Activated CD4-positive, alpha-beta T cell treated with anti-CD3 and anti-CD28 coated beads, Interleukin-2, amount 50 U/mL, for 48 hours (primary cell): ENCODE results near the gene MRPL51.
"Not testable (repeated sequence)": the region's sequence is repeated elsewhere in the genome, so short reads cannot be mapped to it uniquely, and the experiment has no call there.

ENCODE experiments used
- DNase-seq, 2 experiments: peaks; one replicate each; pipeline ENCODE4 v3.0.0-alpha.2; 2020

The MRPL51 gene

DNA sequence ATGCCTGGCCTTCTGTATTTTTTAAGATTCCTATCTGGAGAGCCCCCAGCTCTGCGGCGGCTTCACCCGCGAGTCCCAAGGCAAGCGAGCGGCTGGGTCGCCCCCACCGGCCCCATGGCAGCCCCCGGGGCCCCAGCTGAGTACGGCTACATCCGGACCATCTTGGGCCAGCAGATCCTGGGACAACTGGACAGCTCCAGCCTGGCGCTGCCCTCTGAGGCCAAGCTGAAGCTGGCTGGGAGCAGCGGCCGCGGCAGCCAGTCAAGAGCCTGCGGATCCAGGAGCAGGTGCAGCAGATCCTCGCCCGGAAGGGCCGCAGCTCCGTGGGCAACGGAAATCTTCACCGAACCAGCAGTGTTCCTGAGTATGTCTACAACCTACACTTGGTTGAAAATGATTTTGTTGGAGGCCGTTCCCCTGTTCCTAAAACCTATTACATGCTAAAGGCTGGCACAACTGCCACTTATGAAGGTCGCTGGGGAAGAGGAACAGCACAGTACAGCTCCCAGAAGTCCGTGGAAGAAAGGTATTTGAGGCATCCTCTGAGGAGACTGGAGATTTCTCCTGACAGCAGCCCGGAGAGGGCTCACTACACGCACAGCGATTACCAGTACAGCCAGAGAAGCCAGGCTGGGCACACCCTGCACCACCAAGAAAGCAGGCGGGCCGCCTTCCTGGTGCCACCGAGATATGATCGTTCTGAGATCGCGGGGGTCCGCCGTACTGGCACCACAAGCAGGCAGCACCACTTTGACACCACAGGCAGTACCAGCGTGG lies 15.3 kb downstream of the MRPL51 start:
- DNase-seq = not testable (repeated sequence)

DNA sequence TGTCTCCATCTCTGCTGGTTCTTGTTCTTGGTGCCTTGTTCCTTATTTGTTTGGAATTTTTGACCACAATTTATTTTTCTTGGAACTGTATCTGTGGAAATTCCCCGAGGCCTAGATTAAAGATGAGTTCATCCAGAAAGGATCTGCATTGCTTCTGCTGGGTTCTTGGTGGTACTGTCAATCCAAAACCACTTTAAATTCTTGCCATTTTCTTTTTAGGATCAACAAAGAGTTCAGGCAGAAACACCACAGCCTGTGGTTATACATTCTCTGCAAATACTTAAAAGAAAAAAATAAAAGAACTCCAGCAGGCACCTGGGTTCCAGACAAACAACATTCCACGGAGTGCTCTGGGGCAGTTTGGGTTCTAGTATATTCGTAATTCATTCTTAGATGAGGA lies 16.6 kb downstream of the MRPL51 start:
- no peak for DNase-seq

DNA sequence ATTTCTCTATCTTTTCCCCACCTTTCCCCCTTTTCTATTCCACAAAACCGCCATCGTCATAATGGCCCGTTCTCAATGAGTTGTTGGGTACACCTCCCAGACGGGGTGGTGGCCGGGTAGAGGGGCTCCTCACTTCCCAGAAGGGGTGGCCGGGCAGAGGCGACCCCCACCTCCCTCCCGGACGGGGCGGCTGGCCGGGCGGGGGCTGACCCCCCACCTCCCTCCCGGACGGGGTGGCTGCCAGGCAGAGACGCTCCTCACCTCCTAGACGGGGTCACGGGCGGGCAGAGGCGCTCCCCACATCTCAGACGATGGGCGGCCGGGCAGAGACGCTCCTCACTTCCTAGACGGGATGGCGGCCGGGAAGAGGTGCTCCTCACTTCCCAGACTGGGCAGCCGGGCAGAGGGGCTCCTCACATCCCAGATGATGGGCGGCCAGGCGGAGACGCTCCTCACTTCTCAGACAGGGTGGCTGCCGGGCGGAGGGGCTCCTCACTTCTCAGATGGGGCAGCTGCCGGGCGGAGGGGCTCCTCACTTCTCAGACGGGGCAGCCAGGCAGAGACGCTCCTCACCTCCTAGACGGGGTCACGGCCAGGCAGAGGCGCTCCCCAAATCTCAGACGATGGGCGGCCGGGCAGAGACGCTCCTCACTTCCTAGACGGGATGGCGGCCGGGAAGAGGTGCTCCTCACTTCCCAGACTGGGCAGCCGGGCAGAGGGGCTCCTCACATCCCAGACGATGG lies 17.7 kb downstream of the MRPL51 start:
- DNase-seq = not testable (repeated sequence)

DNA sequence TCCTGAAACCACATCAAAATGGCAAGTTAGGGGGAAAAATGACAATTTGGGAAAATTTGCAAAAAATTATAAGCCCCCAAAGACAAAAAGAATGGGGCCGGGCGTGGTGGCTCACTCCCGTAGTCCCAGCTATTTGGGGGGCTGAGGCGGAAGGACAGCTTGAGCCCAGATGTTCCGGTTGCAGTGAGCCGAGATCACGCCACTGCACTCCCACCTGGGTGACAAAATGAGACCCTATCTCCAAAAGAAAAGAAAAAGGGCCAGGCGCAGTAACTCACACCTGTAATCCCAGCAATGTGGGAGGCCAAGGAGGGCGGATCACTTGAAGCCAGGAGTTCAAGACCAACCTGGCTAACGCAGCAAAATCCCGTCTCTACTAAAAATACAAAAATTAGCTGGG lies 20.6 kb downstream of the MRPL51 start:
- no peak for DNase-seq

DNA sequence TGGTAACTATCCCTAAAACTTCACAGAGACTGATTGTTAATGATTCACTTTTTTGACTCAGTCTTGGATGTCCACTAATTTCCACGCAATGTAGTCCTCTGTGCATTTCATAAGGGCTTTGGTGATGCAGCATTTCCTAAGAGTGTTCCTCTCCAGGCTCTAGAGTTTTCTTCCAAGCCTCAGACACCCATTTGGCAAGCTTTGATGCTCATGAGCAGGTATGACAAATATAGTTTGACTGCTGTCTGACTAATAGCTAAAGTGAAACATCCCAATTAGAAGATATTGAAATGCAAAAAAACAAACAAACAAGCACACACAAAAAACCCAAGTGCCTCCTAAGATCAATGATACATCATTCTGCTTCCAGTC lies 21.1 kb downstream of the MRPL51 start:
- no peak for DNase-seq

DNA sequence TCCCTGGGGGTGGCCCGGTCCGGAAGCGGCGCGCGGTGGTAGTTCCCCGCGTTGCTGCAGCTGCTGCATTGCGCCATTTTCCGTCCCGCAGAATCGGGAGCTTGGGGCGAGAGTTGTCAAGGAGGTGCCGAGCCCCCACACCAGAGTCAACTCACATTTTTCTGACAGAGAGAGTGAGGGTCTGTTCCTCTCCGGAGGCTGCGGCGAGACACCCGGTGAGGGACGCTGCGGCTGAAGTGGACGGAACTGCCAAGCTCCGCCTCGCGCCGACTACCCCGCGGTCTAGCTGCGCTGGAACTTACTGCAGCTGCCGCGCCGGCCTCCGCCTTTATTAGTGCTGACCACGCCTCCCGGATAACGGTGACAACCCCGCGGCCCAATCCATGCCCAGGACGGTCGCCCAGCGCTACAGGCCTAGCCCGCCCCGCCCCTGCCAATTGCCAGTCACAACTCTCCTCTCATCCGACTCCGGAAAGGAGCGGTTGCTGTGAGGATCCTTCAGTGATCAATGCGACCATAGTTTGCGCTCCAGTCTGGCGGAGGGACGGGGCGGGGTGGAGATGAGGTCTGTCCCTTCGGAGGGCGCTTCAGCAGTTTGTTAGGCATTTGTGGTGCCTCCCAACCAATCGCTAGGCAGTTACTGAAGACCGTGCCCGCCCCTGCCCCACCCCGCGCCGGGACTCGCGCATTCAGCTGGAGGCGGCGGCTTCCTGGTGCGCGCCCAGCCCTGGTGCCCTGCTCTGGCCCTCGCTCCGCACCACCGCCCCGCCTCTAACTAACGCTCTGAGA lies 22.5 kb downstream of the MRPL51 start, which contains the start of gene VAMP1:
VAMP1 (minus strand) TSS at position 303 of the 789 bp plus-strand sequence; CDS start at position 157, 146 bp downstream.
- peak; percentile 98 to 99 for DNase-seq

DNA sequence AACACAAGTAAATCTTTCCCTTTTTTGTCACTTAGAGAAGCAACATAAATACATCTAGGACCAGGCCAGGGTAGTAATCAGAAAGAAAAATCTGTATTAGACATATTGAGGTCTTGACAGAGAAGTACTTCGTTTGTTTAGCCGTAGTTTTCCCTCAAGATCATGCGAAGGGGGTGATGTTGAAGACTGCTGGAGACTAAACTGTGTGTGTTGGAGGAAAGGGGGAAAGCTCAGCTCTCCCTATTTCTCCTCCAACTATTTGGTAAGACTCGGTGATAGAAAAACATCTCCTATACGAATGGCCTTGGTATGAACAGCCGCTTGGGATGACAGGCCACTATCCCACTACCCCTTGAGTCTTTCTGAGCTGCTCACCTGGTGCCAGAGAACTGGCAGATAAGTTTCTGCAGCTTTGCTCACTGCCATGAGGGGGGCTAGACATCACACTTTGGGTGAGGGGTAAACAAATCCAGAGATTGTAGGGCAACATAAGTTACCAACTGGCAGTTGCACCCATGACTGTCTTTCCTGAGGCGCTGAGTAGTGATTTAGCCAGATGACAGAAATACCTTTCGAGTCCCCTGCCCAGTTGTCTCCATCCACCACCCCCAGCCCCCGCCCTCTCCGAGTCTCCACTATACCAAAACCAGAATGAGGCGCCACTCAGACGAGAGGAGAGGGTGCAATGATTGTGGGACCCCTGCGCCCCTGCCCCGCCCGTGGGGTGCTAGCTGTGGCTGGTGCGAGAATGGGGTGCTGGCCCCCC lies 23.3 kb downstream of the MRPL51 start:
- DNase-seq = no peak

DNA sequence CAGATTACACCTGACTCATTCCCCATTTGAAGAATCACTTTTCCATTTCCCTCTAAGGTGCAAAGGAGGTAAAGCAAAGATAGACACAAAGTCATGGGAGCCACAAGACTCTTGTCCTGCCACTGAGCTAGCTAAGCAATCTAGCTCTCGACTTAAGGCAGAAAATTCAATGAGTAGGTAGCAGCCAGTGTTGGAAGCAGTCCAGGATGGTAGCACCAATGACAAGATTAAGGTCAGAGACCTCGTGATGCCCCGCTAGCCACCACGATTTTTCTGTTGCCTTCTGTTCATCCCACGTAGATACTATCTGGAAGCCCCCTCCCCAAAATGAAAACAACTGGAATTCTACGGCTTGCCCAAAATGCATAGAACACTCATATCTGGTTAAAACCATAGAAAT lies 24.0 kb downstream of the MRPL51 start:
- no peak for DNase-seq

DNA sequence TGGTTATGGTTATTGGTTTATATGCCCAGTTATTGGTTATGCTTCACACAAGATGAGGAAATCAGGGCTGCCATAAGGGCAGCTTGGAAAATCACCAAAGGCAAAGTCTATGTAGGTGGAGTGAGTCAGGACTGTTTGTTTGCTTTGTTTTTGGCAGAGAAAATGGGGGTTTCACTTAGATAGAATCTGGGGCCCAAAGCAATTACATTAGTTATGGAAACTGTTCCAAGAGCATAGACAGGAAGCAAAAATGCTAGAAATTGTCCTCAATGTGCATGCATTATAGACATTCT lies 24.8 kb downstream of the MRPL51 start:
- no peak for DNase-seq

DNA sequence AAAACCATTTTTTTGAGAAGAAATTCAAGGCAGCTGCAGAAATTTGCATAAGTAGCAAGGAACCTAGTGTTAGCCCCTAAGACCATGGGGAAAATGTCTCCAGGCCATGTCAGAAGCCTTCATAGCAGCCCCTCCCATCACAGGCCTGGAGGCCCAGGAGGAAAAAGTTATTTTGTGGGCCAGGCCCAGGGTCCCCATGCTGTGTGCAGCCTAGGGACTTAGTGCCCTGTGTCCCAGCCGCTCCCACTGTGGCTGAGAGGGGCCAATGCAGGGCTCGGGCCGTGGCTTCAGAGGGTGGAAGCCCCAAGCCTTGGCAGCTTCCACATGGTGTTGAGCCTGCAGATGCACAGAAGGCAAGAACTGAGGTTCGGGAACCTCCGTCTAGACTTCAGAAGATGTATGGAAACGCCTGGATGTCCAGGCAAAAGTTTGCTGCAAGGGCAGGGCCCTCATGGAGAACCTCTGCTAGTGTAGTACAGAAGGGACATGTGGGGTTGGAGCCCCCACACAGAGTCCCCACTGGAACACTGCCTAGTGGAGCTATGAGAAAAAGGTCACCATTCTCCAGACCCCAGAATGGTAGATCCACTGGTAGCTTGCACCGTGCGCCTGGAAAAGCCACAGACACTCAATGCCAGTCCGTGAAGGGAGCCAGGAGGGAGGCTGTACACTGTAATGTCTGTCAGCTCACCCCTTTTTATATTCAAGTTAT lies 25.3 kb downstream of the MRPL51 start:
- not testable (repeated sequence) for DNase-seq

DNA sequence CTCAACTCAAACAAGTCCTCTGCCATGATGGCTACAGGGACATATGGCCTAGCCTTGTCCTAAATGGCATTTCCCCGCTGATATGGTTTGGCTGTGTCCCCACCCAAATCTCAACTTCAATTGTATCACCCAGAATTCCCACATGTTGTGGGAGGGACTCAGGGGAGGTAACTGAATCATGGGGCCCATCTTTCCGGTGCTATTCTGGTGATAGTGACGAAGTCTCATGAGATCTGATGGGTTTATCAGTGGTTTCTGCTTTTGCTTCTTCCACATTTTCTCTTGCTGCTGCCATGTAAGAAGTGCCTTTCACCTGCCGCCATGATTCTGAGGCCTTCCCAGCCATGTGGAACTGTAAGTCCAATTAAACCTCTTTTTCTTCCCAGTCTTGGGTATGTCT lies 26.3 kb downstream of the MRPL51 start:
- not testable (repeated sequence) for DNase-seq

DNA sequence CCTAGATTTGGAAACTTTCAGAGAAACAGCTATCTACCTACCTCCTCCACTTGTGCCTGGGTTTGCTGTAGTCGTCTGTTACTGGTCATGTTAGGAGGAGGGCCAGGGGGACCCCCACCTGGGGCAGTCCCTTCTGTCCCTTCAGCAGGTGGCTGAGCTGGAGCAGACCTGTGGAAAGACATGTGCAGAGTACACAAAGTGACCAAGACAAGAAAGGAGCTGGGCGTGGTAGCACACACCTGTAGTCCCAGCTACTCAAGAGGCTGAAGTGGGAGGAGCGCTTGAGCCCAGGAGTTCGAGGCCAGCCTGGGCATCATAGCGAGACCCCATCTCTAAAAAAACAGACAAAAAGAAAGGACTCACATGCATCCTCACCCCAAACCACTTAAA lies 26.9 kb downstream of the MRPL51 start:
- no peak for DNase-seq

DNA sequence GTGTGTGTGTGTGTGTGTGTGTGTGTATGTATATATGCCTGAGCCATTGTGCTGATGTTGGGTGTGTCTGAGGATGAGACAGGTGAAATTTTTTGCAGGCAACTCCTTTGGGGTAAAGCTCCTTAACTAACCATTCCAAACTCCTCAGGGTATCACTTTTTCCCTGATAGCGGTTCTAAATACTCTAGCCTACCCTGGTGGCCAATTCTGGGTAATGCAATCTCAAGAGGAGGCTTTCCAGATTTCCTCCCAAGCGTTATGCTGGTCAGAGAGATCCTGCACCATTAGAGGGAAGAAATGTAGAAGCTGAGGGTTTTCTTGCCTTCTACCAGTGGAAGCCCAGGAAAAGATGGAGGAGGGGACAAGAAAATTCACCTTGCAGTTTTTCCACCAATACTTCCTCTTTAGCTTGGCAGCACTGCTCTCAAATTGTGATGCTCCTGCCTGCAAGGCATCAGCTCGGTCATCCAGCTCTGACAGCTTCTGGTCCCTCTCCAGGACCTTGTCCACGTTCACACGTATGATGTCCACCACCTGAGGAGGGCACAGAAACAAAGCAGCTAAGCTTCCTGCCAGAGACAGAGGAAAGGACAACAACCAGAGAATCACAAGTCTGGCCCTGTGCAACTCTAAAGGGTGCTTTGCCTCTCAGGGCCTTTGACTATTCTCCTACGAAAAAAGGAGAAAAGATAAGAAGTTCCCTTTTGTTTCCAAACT lies 27.4 kb downstream of the MRPL51 start:
- peak in 1 of 2 experiments; percentile 51 for DNase-seq

DNA sequence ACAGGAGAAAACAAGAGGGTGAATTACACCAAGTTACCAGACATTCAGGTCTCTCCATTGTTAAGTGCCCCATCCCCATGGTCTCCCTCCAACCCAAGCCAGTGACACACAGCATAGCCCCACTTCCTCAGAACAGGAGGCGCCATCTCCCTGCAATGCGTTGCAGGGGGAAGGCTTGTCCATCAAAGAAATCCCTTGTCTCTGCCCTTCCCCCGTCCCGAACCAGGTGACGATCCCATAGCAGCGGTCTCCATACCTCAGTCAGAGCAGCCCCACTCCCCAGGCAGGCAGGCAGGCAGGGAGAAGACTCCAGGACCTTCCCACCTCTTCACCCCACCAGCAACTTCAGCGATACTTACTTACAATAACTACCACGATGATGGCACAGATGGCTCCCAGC lies 28.5 kb downstream of the MRPL51 start:
- no peak for DNase-seq

DNA sequence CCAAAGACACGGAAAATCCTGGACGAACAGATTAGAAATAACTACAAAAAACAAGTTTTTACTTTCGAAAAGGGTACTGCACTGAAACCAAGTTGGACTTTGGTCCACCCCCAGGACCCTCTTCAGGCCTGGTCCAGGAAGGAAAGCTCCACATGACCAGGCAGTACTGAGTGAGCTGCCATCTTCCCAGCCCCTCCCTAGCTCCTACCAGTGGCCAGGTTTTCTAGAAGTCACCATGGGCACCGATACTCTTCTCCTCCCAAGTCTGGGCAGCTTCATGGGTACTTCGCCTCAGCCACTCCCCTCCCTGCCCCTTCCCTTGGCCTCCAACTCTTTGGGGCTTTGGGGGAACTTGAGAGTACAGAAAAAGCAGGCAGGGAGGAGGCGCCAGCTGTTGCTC lies 29.2 kb downstream of the MRPL51 start:
- DNase-seq = no peak

DNA sequence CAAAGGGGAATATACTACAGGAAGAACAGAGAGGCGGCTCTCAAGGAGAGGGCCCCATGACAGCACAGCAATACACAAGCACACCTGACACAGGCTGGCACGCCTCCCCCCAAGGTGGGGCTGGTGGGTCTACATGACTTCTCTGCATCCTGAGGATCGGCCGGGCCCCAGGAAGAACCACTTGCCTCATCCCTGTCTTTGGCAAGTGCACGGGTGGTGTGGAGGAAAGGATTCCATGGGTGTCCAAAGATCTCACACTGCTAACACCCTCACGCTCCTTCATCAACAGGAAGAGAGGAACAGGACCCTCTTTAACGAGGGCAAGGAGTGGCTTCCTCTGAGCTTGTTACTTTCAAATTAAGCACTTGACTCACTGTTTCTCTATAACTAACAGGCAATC lies 29.8 kb downstream of the MRPL51 start:
- DNase-seq = no peak

DNA sequence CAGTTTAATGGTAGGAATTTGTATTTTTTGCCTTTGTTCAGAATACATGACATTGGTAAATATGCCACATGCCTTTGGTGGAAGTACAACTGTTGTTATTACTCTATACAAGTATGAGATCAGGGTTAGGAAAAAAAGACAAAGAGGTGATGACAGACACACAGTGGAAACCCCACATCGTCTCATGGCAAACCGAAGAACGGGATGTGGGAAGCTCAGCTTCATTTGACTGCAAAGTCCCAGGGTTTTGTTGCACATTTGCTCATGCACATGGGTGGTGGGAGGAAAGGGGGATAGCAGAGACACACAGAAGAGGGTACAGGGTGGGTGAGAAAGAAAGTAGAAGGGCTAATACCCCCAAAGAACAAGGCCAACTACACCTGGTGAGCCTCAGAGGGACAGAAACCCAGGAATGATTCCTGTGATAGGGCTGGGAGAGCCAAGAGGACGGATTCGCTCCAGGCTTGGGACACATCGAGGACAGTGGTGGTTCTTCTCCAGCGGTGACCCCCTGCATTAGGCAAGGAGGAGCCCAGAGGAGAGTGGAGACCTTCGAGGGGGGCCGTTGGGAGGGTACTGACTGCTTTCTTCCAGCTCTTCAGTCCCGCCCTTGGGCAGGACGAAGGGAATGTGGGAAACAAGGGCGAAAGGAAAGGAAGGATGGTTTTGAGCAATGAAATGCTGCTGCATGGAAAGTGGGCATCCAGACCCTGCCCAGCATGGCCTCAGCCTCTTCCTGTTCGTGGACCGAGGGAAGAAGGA lies 30.6 kb downstream of the MRPL51 start:
- peak in 1 of 2 experiments; percentile 56 for DNase-seq

DNA sequence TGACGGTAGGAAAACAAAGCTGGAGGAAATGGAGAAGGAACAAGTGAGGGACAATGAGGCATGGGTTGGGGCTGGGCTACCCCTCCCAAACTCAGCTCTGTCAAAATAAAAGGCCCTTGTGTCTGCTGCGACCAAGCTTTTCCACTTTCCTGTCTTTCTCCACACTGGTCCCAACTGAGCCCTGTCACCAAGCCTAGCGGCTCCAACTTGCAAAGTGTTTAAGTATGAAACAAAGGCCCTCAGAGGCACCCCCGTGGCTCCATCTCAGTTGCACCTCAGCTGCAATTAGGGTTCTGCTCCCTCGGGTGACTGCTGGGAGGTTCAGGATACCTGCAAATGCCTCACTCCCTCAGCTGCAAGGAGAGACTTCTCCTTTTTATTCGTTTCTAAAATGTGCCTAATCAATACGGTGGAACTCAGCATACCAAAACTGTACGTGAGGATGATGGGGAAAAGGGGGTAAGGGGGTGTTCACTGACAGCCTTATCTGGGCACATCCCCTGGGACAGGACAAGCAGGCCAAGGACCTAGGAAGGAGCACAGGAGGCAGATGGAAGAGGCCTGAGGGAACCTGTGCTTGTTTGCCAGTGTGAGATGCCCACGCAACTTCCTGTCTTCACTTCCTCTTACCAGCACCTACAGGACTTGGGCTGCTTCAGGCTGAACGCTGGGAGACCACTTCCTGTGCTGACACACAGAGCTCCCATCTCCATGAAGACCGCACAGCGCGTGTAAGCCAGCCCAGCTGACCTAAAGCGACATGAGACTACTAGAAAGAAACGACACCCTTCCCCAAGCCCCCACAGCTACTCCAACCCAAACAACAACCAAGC lies 31.4 kb downstream of the MRPL51 start:
- DNase-seq = peak; percentile 80 to 87

DNA sequence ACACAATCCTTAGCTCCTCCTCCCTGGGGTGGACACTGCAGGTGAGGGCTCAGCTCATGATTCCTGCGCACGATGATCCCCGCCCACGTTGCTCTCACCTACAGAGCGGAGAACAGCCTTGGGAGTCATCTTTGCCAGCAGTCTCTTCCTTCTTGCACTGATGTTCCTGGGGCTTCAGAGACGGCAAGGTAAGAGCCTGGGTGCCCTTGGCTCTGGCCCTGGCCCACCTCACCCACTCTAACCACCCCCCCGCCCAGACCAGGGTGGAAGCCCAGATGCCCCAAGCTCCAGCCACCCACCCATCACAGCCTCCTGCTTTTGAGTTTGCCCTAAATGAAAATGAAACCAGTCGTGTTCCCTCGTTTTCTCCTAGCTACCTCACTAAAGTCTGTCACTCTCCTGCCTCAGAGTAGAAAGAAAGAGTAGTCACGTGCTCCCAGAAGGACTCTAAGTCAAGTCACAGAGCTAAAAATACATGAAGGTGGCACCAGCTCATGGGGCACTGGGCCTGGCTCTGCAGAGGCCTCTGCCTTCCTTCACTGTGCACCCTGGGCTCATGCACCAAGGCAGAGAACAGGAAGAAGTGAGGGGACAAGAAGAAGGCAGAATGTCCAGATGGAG lies 32.2 kb downstream of the MRPL51 start:
- DNase-seq = peak in 1 of 2 experiments; percentile 66
